Caco-2 (cell line): Measurements from ENCODE around the gene UBN1. TPM values are rescaled to one million over a fixed set of nuclear protein-coding genes. Genes with fewer than 3 reads are reported as not detected.

Experiments
- BruUV-seq: library from RNA; stranded (reverse); fragments of 400-500 nt; replicated peaks from 2 replicates; lab custom pipeline; 2021; lab: Mats Ljungman, UMichigan
- CTCF ChIA-PET: fragments of 300-600 bp; sonication (Branson Sonifier 250); formaldehyde crosslinking; loops from one replicate; lab custom pipeline; 2022; ENCODE audit warnings: antibody characterized with exemption; lab: Charles Lee
- POLR2A ChIA-PET: fragments of 300-600 bp; sonication (Branson Sonifier 250); formaldehyde crosslinking; loops from one replicate; lab custom pipeline; 2022; ENCODE audit warnings: antibody characterized with exemption; lab: Charles Lee
- DNase-seq, 2 experiments: peaks; one replicate each; pipeline versions ENCODE4 v3.0.0 to v3.0.0-alpha.2; 2020 to 2022
- H3K27me3 ChIP-seq: replicated peaks from 2 replicates; pipeline ENCODE4 v1.6.0; 2011; ENCODE audit warnings: low read length; ENCODE audit not compliant: control insufficient read depth, insufficient read depth
- H3K36me3 ChIP-seq: 2 replicates; pipeline ENCODE4 v1.5.1; 2011; ENCODE audit warnings: low read length; ENCODE audit not compliant: control insufficient read depth, insufficient read depth
- H3K4me1 ChIP-seq: fragments of 250-450 bp; sonication (Bioruptor Pico); 2 replicates; pipeline ENCODE4 v1.5.1; 2020; ENCODE audit warnings: mild to moderate bottlenecking
- H3K4me3 ChIP-seq: 2 replicates; pipeline ENCODE4 v1.5.1; 2011; ENCODE audit warnings: low read depth, mild to moderate bottlenecking, control low read depth, low read length
- H3K9me3 ChIP-seq: fragments of 250-450 bp; sonication (Bioruptor Pico); 2 replicates; pipeline ENCODE4 v1.5.1; 2020; ENCODE audit warnings: mild to moderate bottlenecking, moderate library complexity
- H3K27ac Mint-ChIP-seq: one replicate; pipeline ENCODE4 v1.8.0; 2022; ENCODE audit warnings: mixed read lengths; ENCODE audit not compliant: unreplicated experiment
- H3K27me3 Mint-ChIP-seq: one replicate; pipeline ENCODE4 v1.8.0; 2022; ENCODE audit warnings: mixed read lengths; ENCODE audit not compliant: insufficient read depth, unreplicated experiment
- H3K36me3 Mint-ChIP-seq: one replicate; pipeline ENCODE4 v1.8.0; 2022; ENCODE audit warnings: mild to moderate bottlenecking, mixed read lengths; ENCODE audit not compliant: insufficient read depth, unreplicated experiment
- H3K4me1 Mint-ChIP-seq: one replicate; pipeline ENCODE4 v1.8.0; 2022; ENCODE audit warnings: low read depth, mixed read lengths; ENCODE audit not compliant: unreplicated experiment
- H3K4me3 Mint-ChIP-seq: one replicate; pipeline ENCODE4 v1.8.0; 2022; ENCODE audit warnings: mild to moderate bottlenecking, moderate library complexity, mixed read lengths; ENCODE audit not compliant: unreplicated experiment
- H3K9me3 Mint-ChIP-seq: one replicate; pipeline ENCODE4 v1.8.0; 2022; ENCODE audit warnings: mixed read lengths; ENCODE audit not compliant: unreplicated experiment
- intact Hi-C: fragments of 100-400 bp; cut with micrococcal nuclease; formaldehyde crosslinking; loops from one replicate; pipeline ENCODE4 v1.10.0; 2022; ENCODE audit not compliant: unreplicated experiment
- total RNA-seq: library from RNA; stranded (reverse); gene quantifications from 2 replicates; pipeline ENCODE4 v1.2.3, GENCODE V29; 2022
- TF ChIP-seq, protein P1 (sequence below), 2 experiments: fragments of 200-600 bp in 1 of 2; IDR thresholded peaks; 1 replicate in 1 of 2; 2 replicates in 1 of 2; pipeline versions ENCODE4 v1.5.1 to v1.8.0; 2011 to 2022; ENCODE audit warnings: antibody characterized with exemption in 1 of 2, control low read depth in 1 of 2, inconsistent platforms in 1 of 2, low read depth in 1 of 2, low read length in 1 of 2, mild to moderate bottlenecking in 1 of 2, moderate library complexity in 1 of 2; ENCODE audit not compliant: insufficient read depth in 1 of 2, severe bottlenecking in 1 of 2, unreplicated experiment in 1 of 2

The UBN1 gene
- total RNA-seq, 1 experiment from 2014 or later = 31.5 TPM

DNA sequence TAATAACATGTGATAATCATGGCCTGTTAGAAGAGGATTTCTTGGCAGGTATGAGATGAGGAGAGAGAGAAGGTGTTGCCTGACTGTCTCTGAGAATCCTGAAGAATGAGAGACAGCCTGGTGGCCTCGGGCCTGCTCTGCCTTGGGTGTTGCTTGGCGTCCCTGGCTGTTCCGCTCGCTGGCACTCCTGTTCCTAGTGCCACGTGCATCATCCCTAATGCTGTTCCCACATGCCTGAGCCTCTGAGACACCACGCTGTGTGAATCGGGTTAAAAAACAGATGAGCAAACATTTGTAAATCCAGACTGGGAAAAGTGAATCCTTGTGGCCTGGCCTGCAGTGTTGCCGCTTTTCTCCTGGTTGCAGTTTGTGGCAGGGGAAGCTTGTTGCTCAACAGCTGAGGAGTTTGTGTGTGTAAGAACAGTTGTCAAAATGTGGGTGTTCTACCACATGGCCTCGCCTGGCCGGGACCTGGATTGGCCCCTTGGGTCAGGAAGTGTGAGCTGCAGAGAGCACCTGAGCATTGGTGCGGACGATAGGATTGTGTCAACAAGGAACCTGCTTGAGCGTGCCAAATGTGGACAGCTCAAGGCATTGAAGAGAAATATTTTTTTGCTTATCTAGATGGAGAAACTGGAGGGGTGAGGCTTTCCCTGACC is 22.0 kb downstream of the UBN1 start:
- H3K36me3 Mint-ChIP-seq = peaks cover 67% of the 10 kb centered on the region
- intact Hi-C loops = no loop called here
- peaks cover 14% of the 10 kb centered on the region for H3K4me1 Mint-ChIP-seq
- H3K4me3 ChIP-seq = no peak overlapping the region
- H3K27me3 Mint-ChIP-seq = no peaks in the 10 kb centered on the region
- H3K4me1 ChIP-seq = peaks cover 7% of the 10 kb centered on the region
- no peaks in the 10 kb centered on the region for H3K9me3 ChIP-seq
- BruUV-seq = no TSS peak
- CTCF ChIA-PET = no interaction called here
- H3K9me3 Mint-ChIP-seq = no peaks in the 10 kb centered on the region
- no peak for DNase-seq
- H3K27me3 ChIP-seq = no peaks in the 10 kb centered on the region
- TF ChIP-seq, protein P1, sequence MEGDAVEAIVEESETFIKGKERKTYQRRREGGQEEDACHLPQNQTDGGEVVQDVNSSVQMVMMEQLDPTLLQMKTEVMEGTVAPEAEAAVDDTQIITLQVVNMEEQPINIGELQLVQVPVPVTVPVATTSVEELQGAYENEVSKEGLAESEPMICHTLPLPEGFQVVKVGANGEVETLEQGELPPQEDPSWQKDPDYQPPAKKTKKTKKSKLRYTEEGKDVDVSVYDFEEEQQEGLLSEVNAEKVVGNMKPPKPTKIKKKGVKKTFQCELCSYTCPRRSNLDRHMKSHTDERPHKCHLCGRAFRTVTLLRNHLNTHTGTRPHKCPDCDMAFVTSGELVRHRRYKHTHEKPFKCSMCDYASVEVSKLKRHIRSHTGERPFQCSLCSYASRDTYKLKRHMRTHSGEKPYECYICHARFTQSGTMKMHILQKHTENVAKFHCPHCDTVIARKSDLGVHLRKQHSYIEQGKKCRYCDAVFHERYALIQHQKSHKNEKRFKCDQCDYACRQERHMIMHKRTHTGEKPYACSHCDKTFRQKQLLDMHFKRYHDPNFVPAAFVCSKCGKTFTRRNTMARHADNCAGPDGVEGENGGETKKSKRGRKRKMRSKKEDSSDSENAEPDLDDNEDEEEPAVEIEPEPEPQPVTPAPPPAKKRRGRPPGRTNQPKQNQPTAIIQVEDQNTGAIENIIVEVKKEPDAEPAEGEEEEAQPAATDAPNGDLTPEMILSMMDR (IDR thresholded peaks at IDR 0.05; ENCODE audit: insufficient read depth in 1 of 2, low read depth in 1 of 2, low read length in 1 of 2, severe bottlenecking in 1 of 2, unreplicated experiment in 1 of 2) = no peak
- no peak overlapping the region for H3K4me3 Mint-ChIP-seq
- POLR2A ChIA-PET = interaction anchor here (0.7 kb wide), 1 partner anchor 43 kb away, joined by 3 read pairs; no protein-coding TSS in a partner anchor
- H3K36me3 ChIP-seq = peaks cover 6% of the 10 kb centered on the region
- H3K27ac Mint-ChIP-seq = no peak overlapping the region

DNA sequence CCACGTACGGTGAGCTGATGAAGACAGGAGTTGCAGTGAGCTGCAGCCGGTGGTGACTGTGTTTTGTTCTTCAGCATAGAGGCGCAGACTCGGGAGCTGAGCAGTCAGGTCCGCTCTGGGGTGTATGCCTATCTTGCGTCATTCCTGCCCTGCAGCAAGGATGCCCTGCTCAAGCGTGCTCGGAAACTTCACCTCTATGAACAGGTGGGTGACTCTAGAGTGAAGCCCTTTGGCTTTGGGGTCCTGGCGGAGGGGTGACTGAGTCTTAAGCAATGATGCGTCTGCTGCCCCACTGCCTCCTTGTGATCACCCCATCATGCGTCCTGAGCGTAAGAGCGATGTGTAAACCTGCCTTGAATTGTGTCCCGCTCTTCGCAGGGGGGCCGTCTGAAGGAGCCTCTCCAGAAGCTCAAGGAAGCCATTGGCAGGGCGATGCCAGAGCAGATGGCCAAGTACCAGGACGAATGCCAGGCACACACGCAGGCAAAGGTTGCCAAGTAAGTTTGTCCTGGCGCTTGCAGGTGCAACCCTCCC is 22.9 kb downstream of the UBN1 start:
- Histone ChIP-seq H3K36me3 (peaks cover 6% of the 10 kb centered on the region), H3K4me1 (peaks cover 7% of the 10 kb centered on the region), H3K27me3 (no peaks in the 10 kb centered on the region), H3K4me3 (no peak overlapping the region), H3K9me3 (no peaks in the 10 kb centered on the region)
- ChIA-PET POLR2A (no interaction called here), CTCF (no interaction called here)
- H3K4me3 Mint-ChIP-seq = no peak overlapping the region
- TF ChIP-seq, protein P1 (IDR thresholded peaks at IDR 0.05; ENCODE audit: insufficient read depth in 1 of 2, low read depth in 1 of 2, low read length in 1 of 2, severe bottlenecking in 1 of 2, unreplicated experiment in 1 of 2) = no peak
- no peaks in the 10 kb centered on the region for H3K9me3 Mint-ChIP-seq
- H3K4me1 Mint-ChIP-seq = peaks cover 14% of the 10 kb centered on the region
- H3K36me3 Mint-ChIP-seq = peaks cover 73% of the 10 kb centered on the region
- BruUV-seq = no TSS peak
- H3K27me3 Mint-ChIP-seq = no peaks in the 10 kb centered on the region
- intact Hi-C loops = no loop called here
- H3K27ac Mint-ChIP-seq = no peak overlapping the region
- DNase-seq = no peak

DNA sequence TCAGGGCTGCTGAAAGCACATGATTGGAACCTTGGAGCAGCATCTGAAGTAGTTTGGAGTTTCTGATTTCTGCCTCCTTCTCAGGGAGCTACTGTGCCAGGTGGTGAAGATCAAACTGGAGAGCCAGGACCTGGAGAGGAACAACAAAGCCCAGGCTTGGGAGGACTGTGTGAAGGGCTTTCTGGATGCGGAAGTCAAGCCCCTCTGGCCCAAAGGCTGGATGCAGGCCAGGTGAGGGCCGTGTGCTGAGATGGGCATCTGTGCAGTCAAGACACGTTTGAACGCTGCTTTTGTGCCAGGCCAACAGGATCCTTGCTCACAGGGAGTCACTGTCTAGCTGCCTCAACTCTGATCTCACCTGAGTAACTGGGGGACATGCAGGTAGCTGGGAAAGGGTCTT is 23.8 kb downstream of the UBN1 start:
- Histone ChIP-seq H3K27me3 (no peaks in the 10 kb centered on the region), H3K36me3 (peaks cover 6% of the 10 kb centered on the region), H3K9me3 (no peaks in the 10 kb centered on the region), H3K4me3 (no peak overlapping the region), H3K4me1 (peaks cover 7% of the 10 kb centered on the region)
- Mint-ChIP-seq H3K9me3 (no peaks in the 10 kb centered on the region), H3K27me3 (no peaks in the 10 kb centered on the region), H3K4me3 (no peak overlapping the region), H3K4me1 (peaks cover 14% of the 10 kb centered on the region), H3K27ac (no peak overlapping the region), H3K36me3 (peaks cover 76% of the 10 kb centered on the region)
- ChIA-PET POLR2A (interaction anchor here (0.7 kb wide), 1 partner anchor 563 kb away, joined by 6 read pairs; no protein-coding TSS in a partner anchor), CTCF (no interaction called here)
- no TSS peak for BruUV-seq
- TF ChIP-seq, protein P1 (IDR thresholded peaks at IDR 0.05; ENCODE audit: insufficient read depth in 1 of 2, low read depth in 1 of 2, low read length in 1 of 2, severe bottlenecking in 1 of 2, unreplicated experiment in 1 of 2) = no peak
- intact Hi-C loops = no loop called here
- no peak for DNase-seq
